A673 (cell line): ENCODE results near the gene LAMA4.

ENCODE experiments used
- EZH2 ChIP-seq: fragments of 200-600 bp; sonication (generic); IDR thresholded peaks from 2 replicates; pipeline ENCODE4 v1.6.1; 2017; ENCODE audit warnings: borderline replicate concordance, low read depth, mild to moderate bottlenecking, mixed read lengths, antibody characterized with exemption, low read length; ENCODE audit not compliant: poor library complexity, severe bottlenecking
- TF ChIP-seq, protein P1 (sequence below): fragments of 300-800, 200-600 bp; sonication (generic); conservative IDR thresholded peaks from 2 replicates; pipeline ENCODE4 v1.5.1; 2017; ENCODE audit warnings: low read depth, mild to moderate bottlenecking, antibody characterized with exemption, low read length, moderate library complexity, mixed read lengths

- TF ChIP-seq, protein P1, sequence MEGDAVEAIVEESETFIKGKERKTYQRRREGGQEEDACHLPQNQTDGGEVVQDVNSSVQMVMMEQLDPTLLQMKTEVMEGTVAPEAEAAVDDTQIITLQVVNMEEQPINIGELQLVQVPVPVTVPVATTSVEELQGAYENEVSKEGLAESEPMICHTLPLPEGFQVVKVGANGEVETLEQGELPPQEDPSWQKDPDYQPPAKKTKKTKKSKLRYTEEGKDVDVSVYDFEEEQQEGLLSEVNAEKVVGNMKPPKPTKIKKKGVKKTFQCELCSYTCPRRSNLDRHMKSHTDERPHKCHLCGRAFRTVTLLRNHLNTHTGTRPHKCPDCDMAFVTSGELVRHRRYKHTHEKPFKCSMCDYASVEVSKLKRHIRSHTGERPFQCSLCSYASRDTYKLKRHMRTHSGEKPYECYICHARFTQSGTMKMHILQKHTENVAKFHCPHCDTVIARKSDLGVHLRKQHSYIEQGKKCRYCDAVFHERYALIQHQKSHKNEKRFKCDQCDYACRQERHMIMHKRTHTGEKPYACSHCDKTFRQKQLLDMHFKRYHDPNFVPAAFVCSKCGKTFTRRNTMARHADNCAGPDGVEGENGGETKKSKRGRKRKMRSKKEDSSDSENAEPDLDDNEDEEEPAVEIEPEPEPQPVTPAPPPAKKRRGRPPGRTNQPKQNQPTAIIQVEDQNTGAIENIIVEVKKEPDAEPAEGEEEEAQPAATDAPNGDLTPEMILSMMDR = no peak
- TF ChIP-seq EZH2 = no peak
These were observed 97.7 kb downstream of the LAMA4 start for GRCh38 chr6:112156668-112157067.
